Esophagus squamous epithelium (tissue), 4 donors: Measurements from ENCODE around the gene LPIN1.

Source experiments
- CTCF ChIP-seq, 6 experiments: fragments of 450-650 bp in 4 of 6; fragments of 200-600 bp in 2 of 6; sonication (generic) in 2 of 6; IDR thresholded peaks; one replicate each; pipeline ENCODE4 v1.5.1; 2016 to 2019; ENCODE audit warnings: antibody characterized with exemption in 6 of 6, mild to moderate bottlenecking in 4 of 6, moderate library complexity in 4 of 6
- POLR2A ChIP-seq, 4 donors: fragments of 450-650 bp; IDR thresholded peaks; one replicate each; pipeline ENCODE4 v1.6.1; 2017; ENCODE audit warnings: antibody characterized with exemption in 4 of 4, mild to moderate bottlenecking in 4 of 4, moderate library complexity in 3 of 4

- TF ChIP-seq CTCF (IDR thresholded peaks at IDR 0.05): peak; percentile 69 to 95 (median 80)
- TF ChIP-seq POLR2A (IDR thresholded peaks at IDR 0.05): no peak
These were observed 38.5 kb downstream of the LPIN1 start for GRCh38 chr2:11784747-11785610.
